AG09309 (cell line): ENCODE data around the gene MEF2C.
"Not testable (repeated sequence)": the region's sequence is repeated elsewhere in the genome, so short reads cannot be mapped to it uniquely, and the experiment has no call there.

Experiments used
- DNase-seq: peaks from one replicate; pipeline ENCODE4 v3.0.0-alpha.2; 2010; ENCODE audit warnings: low read depth
- H3K4me3 ChIP-seq: 2 replicates; pipeline ENCODE4 v1.5.1; 2011; ENCODE audit warnings: mild to moderate bottlenecking, low read depth, low read length, moderate library complexity; ENCODE audit not compliant: control insufficient read depth
- CTCF ChIP-seq: IDR thresholded peaks from 2 replicates; pipeline ENCODE4 v1.5.1; 2011; ENCODE audit warnings: mild to moderate bottlenecking, low read depth, low read length, inconsistent platforms; ENCODE audit not compliant: insufficient read depth, control insufficient read depth; ENCODE audit errors: missing control alignments

MEF2C gene

GRCh38 chr5:88804444-88804843 is 78.5 kb downstream of the MEF2C start:
- no peak for TF ChIP-seq CTCF
- no peak for DNase-seq
- H3K4me3 ChIP-seq, result no peak overlapping the region

GRCh38 chr5:88803309-88803708 is 79.7 kb downstream of the MEF2C start:
- no peak for DNase-seq
- no peak for TF ChIP-seq CTCF
- H3K4me3 ChIP-seq, result no peak overlapping the region

- TF ChIP-seq CTCF, result no peak
- DNase-seq, result no peak
These were observed 82.9 kb downstream of the MEF2C start for GRCh38 chr5:88799938-88800535.

GRCh38 chr5:88798933-88799332 is 84.1 kb downstream of the MEF2C start:
- DNase-seq, H3K4me3 ChIP-seq: not testable (repeated sequence)

More at GRCh38 chr5:88799938-88800535, 82.9 kb downstream of the MEF2C start:
- H3K4me3 ChIP-seq, result no peak overlapping the region

GRCh38 chr5:88793797-88794196 is 89.2 kb downstream of the MEF2C start:
- not testable (repeated sequence) for H3K4me3 ChIP-seq

GRCh38 chr5:88792144-88792840 is 90.7 kb downstream of the MEF2C start:
- DNase-seq, result no peak
- no peak for TF ChIP-seq CTCF
- no peak overlapping the region for H3K4me3 ChIP-seq

More at GRCh38 chr5:88793797-88794196, 89.2 kb downstream of the MEF2C start:
- not testable (repeated sequence) for DNase-seq

- DNase-seq, result no peak
- no peak for TF ChIP-seq CTCF
- H3K4me3 ChIP-seq, result no peak overlapping the region
These were observed 95.1 kb downstream of the MEF2C start for GRCh38 chr5:88787856-88788255.
